Dendritic cell treated with granulocyte-macrophage colony-stimulating factor and Interleukin-4, amounts not matched to agents 40 ng/mL and 50 ng/mL, for 4 days (primary cell): Measurements from ENCODE around the gene CLPTM1.
"Not testable (repeated sequence)": the region's sequence is repeated elsewhere in the genome, so short reads cannot be mapped to it uniquely, and the experiment has no call there.

Source experiments
- H3K27ac Mint-ChIP-seq: one replicate; pipeline ENCODE4 v1.8.0; 2022; ENCODE audit warnings: mild to moderate bottlenecking, mixed read lengths
- H3K27me3 Mint-ChIP-seq: one replicate; pipeline ENCODE4 v1.8.0; 2022; ENCODE audit warnings: mild to moderate bottlenecking, mixed read lengths
- H3K36me3 Mint-ChIP-seq: one replicate; pipeline ENCODE4 v1.8.0; 2022; ENCODE audit warnings: low read depth, mixed read lengths
- H3K4me1 Mint-ChIP-seq: one replicate; pipeline ENCODE4 v1.8.0; 2022; ENCODE audit warnings: low read depth, mixed read lengths
- H3K4me3 Mint-ChIP-seq: one replicate; pipeline ENCODE4 v1.8.0; 2022; ENCODE audit warnings: mild to moderate bottlenecking, moderate library complexity, mixed read lengths
- H3K9me3 Mint-ChIP-seq: one replicate; pipeline ENCODE4 v1.8.0; 2022; ENCODE audit warnings: mixed read lengths
- intact Hi-C: fragments of 100-400 bp; cut with micrococcal nuclease; formaldehyde crosslinking; loops from one replicate; pipeline ENCODE4 v1.15.0; 2022

CLPTM1 gene

GRCh38 chr19:44999131-44999925 is 44.1 kb downstream of the CLPTM1 start:
- peaks cover 13% of the 10 kb centered on the region for H3K4me1 Mint-ChIP-seq
- H3K27me3 Mint-ChIP-seq, H3K4me3 Mint-ChIP-seq, intact Hi-C loops, H3K9me3 Mint-ChIP-seq: not testable (repeated sequence)
- peak overlapping the region; percentile 100 for H3K27ac Mint-ChIP-seq
- H3K36me3 Mint-ChIP-seq = peaks cover 35% of the 10 kb centered on the region

- H3K36me3 Mint-ChIP-seq = peaks cover 43% of the 10 kb centered on the region
- H3K9me3 Mint-ChIP-seq, H3K27me3 Mint-ChIP-seq: not testable (repeated sequence)
- intact Hi-C loops = loop anchor here (5.0 kb wide), 2 partner anchors 48 to 177 kb away; partner anchors contain the start of genes BLOC1S3 and TRAPPC6A
- peak overlapping the region; percentile 50 for H3K4me3 Mint-ChIP-seq
- peak overlapping the region; percentile 100 for H3K27ac Mint-ChIP-seq
- H3K4me1 Mint-ChIP-seq = peaks cover 14% of the 10 kb centered on the region
Measured at GRCh38 chr19:45000665-45001064, 45.5 kb downstream of the CLPTM1 start.

- Mint-ChIP-seq H3K27ac (peak within 1 kb of the TSS; percentile 100), H3K4me3 (peak within 1 kb of the TSS; percentile 93), H3K4me1 (peaks cover 19% of the 10 kb centered on the region), H3K27me3 (peaks cover 4% of the 10 kb centered on the region), H3K9me3 (no peaks in the 10 kb centered on the region), H3K36me3 (peaks cover 49% of the 10 kb centered on the region)
- intact Hi-C loops = loop anchor here (5.0 kb wide), 2 partner anchors 49 to 176 kb away; partner anchors contain the start of genes BLOC1S3 and TRAPPC6A
Measured at GRCh38 chr19:45001087-45001739, 46.0 kb downstream of the CLPTM1 start, which contains the start of gene RELB. RELB (plus strand) TSS chr19:45001464; CDS start chr19:45001580, 116 bp downstream.

- peaks cover 2% of the 10 kb centered on the region for H3K27me3 Mint-ChIP-seq
- no peak overlapping the region for H3K27ac Mint-ChIP-seq
- no peaks in the 10 kb centered on the region for H3K9me3 Mint-ChIP-seq
- no peak overlapping the region for H3K4me3 Mint-ChIP-seq
- intact Hi-C loops = loop anchor here (5.0 kb wide), 2 partner anchors 51 to 174 kb away; partner anchors contain the start of genes BLOC1S3 and TRAPPC6A
- H3K36me3 Mint-ChIP-seq = peaks cover 71% of the 10 kb centered on the region
- peaks cover 33% of the 10 kb centered on the region for H3K4me1 Mint-ChIP-seq
Measured at GRCh38 chr19:45003485-45003884, 48.3 kb downstream of the CLPTM1 start.

GRCh38 chr19:45005787-45006186 is 50.6 kb downstream of the CLPTM1 start:
- no peaks in the 10 kb centered on the region for H3K9me3 Mint-ChIP-seq
- intact Hi-C loops = no loop called here
- no peak overlapping the region for H3K4me3 Mint-ChIP-seq
- H3K27ac Mint-ChIP-seq = peak overlapping the region; percentile 82
- H3K27me3 Mint-ChIP-seq = no peaks in the 10 kb centered on the region
- peaks cover 38% of the 10 kb centered on the region for H3K4me1 Mint-ChIP-seq
- peaks cover 94% of the 10 kb centered on the region for H3K36me3 Mint-ChIP-seq

GRCh38 chr19:45008552-45008951 is 53.4 kb downstream of the CLPTM1 start:
- peaks cover 25% of the 10 kb centered on the region for H3K4me1 Mint-ChIP-seq
- H3K9me3 Mint-ChIP-seq = no peaks in the 10 kb centered on the region

GRCh38 chr19:45009625-45010255 is 54.6 kb downstream of the CLPTM1 start:
- intact Hi-C loops = no loop called here
- Mint-ChIP-seq H3K4me3 (no peak overlapping the region), H3K9me3 (no peaks in the 10 kb centered on the region), H3K4me1 (peaks cover 25% of the 10 kb centered on the region), H3K27ac (no peak overlapping the region), H3K36me3 (peaks cover 99% of the 10 kb centered on the region), H3K27me3 (no peaks in the 10 kb centered on the region)

More at GRCh38 chr19:45008552-45008951, 53.4 kb downstream of the CLPTM1 start:
- intact Hi-C loops = no loop called here
- Mint-ChIP-seq H3K27me3 (no peaks in the 10 kb centered on the region), H3K27ac (peak overlapping the region; percentile 67), H3K36me3 (peaks cover 99% of the 10 kb centered on the region), H3K4me3 (no peak overlapping the region)

GRCh38 chr19:45010306-45010705 is 55.1 kb downstream of the CLPTM1 start:
- Mint-ChIP-seq H3K4me3 (no peak overlapping the region), H3K36me3 (peaks cover 99% of the 10 kb centered on the region), H3K27me3 (no peaks in the 10 kb centered on the region), H3K9me3 (no peaks in the 10 kb centered on the region), H3K27ac (no peak overlapping the region), H3K4me1 (peaks cover 25% of the 10 kb centered on the region)
- intact Hi-C loops = no loop called here

- H3K27ac Mint-ChIP-seq = no peak overlapping the region
- H3K4me3 Mint-ChIP-seq = no peak overlapping the region
- H3K36me3 Mint-ChIP-seq = peaks cover 99% of the 10 kb centered on the region
Measured at GRCh38 chr19:45011959-45012358, 56.8 kb downstream of the CLPTM1 start.

GRCh38 chr19:45016388-45017314 is 61.5 kb downstream of the CLPTM1 start:
- H3K27me3 Mint-ChIP-seq = no peaks in the 10 kb centered on the region
- no peak overlapping the region for H3K4me3 Mint-ChIP-seq
- H3K4me1 Mint-ChIP-seq = peaks cover 9% of the 10 kb centered on the region

More at GRCh38 chr19:45011959-45012358, 56.8 kb downstream of the CLPTM1 start:
- no peaks in the 10 kb centered on the region for H3K27me3 Mint-ChIP-seq
- H3K4me1 Mint-ChIP-seq = peaks cover 21% of the 10 kb centered on the region
- no peaks in the 10 kb centered on the region for H3K9me3 Mint-ChIP-seq
- intact Hi-C loops = no loop called here

GRCh38 chr19:45019187-45019586 is 64.0 kb downstream of the CLPTM1 start:
- H3K27me3 Mint-ChIP-seq = no peaks in the 10 kb centered on the region
- no peak overlapping the region for H3K27ac Mint-ChIP-seq
- peaks cover 9% of the 10 kb centered on the region for H3K4me1 Mint-ChIP-seq
- intact Hi-C loops = no loop called here
- peaks cover 91% of the 10 kb centered on the region for H3K36me3 Mint-ChIP-seq
- no peak overlapping the region for H3K4me3 Mint-ChIP-seq
- no peaks in the 10 kb centered on the region for H3K9me3 Mint-ChIP-seq

More at GRCh38 chr19:45016388-45017314, 61.5 kb downstream of the CLPTM1 start:
- Mint-ChIP-seq H3K27ac (no peak overlapping the region), H3K36me3 (peaks cover 95% of the 10 kb centered on the region), H3K9me3 (no peaks in the 10 kb centered on the region)
- intact Hi-C loops = loop anchor here (1.0 kb wide), 1 partner anchor 43 kb away; no protein-coding TSS in a partner anchor

GRCh38 chr19:45020071-45020470 is 64.9 kb downstream of the CLPTM1 start:
- peaks cover 9% of the 10 kb centered on the region for H3K4me1 Mint-ChIP-seq
- no peak overlapping the region for H3K4me3 Mint-ChIP-seq
- H3K9me3 Mint-ChIP-seq = no peaks in the 10 kb centered on the region
- peaks cover 91% of the 10 kb centered on the region for H3K36me3 Mint-ChIP-seq
- H3K27ac Mint-ChIP-seq = no peak overlapping the region
- H3K27me3 Mint-ChIP-seq = no peaks in the 10 kb centered on the region
- intact Hi-C loops = no loop called here

GRCh38 chr19:45021971-45022370 is 66.8 kb downstream of the CLPTM1 start:
- H3K27me3 Mint-ChIP-seq = no peaks in the 10 kb centered on the region
- H3K9me3 Mint-ChIP-seq = no peaks in the 10 kb centered on the region
- peaks cover 91% of the 10 kb centered on the region for H3K36me3 Mint-ChIP-seq
- intact Hi-C loops = no loop called here
- H3K4me3 Mint-ChIP-seq = no peak overlapping the region
- no peak overlapping the region for H3K27ac Mint-ChIP-seq
- H3K4me1 Mint-ChIP-seq = no peaks in the 10 kb centered on the region
